PFSK-1 (cell line): ENCODE data around the gene DCAF8L2.

Experiments
- FOXP2 ChIP-seq: optimal IDR thresholded peaks from 2 replicates; pipeline ENCODE3; 2011; ENCODE audit warnings: borderline replicate concordance, control low read depth, inconsistent platforms; ENCODE audit not compliant: insufficient read depth; ENCODE audit errors: extremely low read length, extremely low read depth
- POLR2AphosphoS5 ChIP-seq: IDR thresholded peaks from 2 replicates; pipeline ENCODE4 v1.6.1; 2012; ENCODE audit warnings: low read depth, mild to moderate bottlenecking, control low read depth, low read length, moderate library complexity
- SIN3A ChIP-seq: IDR thresholded peaks from 2 replicates; pipeline ENCODE4 v1.6.1; 2012; ENCODE audit warnings: mild to moderate bottlenecking, low read length, moderate library complexity, borderline replicate concordance; ENCODE audit not compliant: insufficient read depth
- TAF1 ChIP-seq: IDR thresholded peaks from 2 replicates; pipeline ENCODE4 v1.6.1; 2012; ENCODE audit warnings: low read length, control low read depth, borderline replicate concordance; ENCODE audit not compliant: insufficient read depth
- TF ChIP-seq, protein P1 (sequence below), 2 experiments: IDR thresholded peaks; 2 replicates each; pipeline versions ENCODE4 v1.6.1 to v1.8.0; 2011 to 2012; ENCODE audit warnings: low read depth in 2 of 2, low read length in 2 of 2, control low read depth in 1 of 2, inconsistent platforms in 1 of 2, mild to moderate bottlenecking in 1 of 2, moderate library complexity in 1 of 2; ENCODE audit not compliant: insufficient read depth in 1 of 2

The DCAF8L2 gene

DNA sequence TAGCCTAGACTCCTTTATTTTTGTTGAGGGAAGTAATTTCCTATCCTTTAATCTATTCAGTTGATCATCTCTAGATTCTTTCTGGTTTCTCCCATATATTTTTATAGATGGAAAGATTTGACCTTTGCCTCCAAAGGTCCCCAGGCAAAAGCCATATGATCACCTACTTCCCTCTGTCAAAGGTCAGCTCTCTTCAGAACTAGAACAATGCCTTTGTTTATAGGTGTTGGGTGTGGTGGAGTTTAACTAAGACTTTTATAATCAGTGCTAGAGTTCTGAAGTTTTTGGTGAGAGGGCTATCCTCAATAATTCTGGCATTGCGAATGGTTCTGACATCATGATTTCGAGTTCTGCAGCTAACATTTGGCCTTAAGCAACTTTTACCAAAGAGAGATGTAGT, 19.0 kb upstream of the DCAF8L2 start:
- TF ChIP-seq POLR2AphosphoS5 (no peak), SIN3A (no peak), TAF1 (no peak), FOXP2 (no peak)

DNA sequence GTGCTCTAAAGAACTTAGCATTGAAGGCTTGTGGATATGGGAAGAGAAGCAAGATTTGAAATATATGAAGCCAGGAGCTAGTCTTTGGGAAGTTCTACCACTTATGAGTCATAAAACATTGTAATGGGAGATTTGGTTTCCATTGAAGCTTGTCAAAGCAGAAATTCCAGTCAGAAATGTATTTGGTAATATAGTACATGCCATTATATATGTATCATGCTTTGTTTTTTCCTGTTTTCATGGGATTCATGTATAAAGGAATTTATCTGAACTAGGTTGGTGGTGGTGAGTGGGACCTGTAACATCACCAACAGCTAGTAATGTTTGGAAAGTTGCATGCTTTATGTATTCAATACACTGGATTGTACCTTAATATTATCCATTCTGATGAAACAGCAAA, 14.6 kb upstream of the DCAF8L2 start:
- TF ChIP-seq SIN3A (no peak), POLR2AphosphoS5 (no peak), TAF1 (no peak), FOXP2 (no peak)
- TF ChIP-seq, protein P1, sequence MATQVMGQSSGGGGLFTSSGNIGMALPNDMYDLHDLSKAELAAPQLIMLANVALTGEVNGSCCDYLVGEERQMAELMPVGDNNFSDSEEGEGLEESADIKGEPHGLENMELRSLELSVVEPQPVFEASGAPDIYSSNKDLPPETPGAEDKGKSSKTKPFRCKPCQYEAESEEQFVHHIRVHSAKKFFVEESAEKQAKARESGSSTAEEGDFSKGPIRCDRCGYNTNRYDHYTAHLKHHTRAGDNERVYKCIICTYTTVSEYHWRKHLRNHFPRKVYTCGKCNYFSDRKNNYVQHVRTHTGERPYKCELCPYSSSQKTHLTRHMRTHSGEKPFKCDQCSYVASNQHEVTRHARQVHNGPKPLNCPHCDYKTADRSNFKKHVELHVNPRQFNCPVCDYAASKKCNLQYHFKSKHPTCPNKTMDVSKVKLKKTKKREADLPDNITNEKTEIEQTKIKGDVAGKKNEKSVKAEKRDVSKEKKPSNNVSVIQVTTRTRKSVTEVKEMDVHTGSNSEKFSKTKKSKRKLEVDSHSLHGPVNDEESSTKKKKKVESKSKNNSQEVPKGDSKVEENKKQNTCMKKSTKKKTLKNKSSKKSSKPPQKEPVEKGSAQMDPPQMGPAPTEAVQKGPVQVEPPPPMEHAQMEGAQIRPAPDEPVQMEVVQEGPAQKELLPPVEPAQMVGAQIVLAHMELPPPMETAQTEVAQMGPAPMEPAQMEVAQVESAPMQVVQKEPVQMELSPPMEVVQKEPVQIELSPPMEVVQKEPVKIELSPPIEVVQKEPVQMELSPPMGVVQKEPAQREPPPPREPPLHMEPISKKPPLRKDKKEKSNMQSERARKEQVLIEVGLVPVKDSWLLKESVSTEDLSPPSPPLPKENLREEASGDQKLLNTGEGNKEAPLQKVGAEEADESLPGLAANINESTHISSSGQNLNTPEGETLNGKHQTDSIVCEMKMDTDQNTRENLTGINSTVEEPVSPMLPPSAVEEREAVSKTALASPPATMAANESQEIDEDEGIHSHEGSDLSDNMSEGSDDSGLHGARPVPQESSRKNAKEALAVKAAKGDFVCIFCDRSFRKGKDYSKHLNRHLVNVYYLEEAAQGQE (IDR thresholded peaks at IDR 0.05; ENCODE audit: insufficient read depth in 1 of 2, low read depth in 2 of 2, low read length in 2 of 2), result no peak

DNA sequence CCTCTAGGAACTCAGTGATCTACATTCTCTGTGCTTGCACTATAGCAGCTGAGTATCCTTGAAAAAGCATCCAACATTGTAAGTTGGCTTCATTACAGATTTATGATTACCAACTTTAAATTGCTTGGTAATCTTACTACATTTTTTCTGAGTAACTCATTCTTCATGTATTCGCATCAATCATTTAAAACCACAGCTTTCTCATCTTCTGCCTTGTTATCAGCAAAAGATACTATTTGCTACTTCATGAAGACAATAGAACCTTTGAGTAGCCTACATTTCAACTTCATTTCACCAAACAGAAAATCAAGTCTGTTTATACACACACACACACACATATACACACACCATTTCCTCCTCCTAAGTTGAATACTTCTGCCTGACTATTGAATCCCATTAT, 6.2 kb upstream of the DCAF8L2 start:
- no peak for TF ChIP-seq TAF1
- TF ChIP-seq FOXP2, result no peak
- no peak for TF ChIP-seq SIN3A
- TF ChIP-seq POLR2AphosphoS5, result no peak
- TF ChIP-seq, protein P1 (IDR thresholded peaks at IDR 0.05; ENCODE audit: insufficient read depth in 1 of 2, low read depth in 2 of 2, low read length in 2 of 2), result no peak

DNA sequence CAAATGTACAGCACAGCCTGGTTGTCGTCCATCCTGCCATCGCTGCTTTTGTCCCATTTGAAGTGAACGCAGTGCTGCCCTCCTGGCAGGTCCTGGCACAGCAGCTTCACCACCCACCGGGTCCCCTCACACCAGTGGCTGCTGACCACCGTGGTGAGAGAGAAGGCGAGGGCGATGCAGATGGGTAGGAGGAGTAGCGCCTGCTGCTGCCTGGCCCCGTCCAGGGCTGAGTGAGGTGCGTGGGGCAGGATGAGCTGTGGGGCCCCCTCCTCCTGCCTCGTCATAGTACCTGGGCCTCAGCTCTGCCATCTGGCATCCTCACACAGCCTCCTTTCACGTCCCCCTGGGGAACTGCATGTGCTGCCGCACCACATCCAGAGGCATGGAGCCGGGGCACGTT, 1.8 kb downstream of the DCAF8L2 start:
- TF ChIP-seq TAF1 (no peak), POLR2AphosphoS5 (no peak), SIN3A (no peak), FOXP2 (no peak)
- TF ChIP-seq, protein P1 (IDR thresholded peaks at IDR 0.05; ENCODE audit: insufficient read depth in 1 of 2, low read depth in 2 of 2, low read length in 2 of 2), result no peak

DNA sequence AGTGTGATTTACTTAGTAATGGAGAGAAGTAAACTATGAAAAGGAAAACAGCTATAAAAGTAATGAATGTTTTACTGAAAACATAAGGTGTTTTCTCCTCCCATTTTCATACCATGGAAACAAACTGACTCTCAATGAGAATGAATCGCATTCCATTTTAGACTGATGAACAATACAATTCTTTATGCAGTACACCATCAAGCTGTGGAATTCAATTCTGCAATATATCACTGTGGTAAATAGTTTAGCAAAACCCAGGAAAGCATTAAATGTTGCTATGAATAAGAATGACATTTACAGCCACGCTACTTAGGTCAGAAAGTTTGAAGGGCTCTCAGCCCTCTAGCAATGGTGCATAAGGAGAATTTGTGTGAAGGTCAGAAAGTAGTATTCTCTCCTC, 7.4 kb downstream of the DCAF8L2 start:
- no peak for TF ChIP-seq FOXP2
- TF ChIP-seq, protein P1 (IDR thresholded peaks at IDR 0.05; ENCODE audit: insufficient read depth in 1 of 2, low read depth in 2 of 2, low read length in 2 of 2), result no peak
- no peak for TF ChIP-seq TAF1
- no peak for TF ChIP-seq POLR2AphosphoS5
- TF ChIP-seq SIN3A, result no peak

DNA sequence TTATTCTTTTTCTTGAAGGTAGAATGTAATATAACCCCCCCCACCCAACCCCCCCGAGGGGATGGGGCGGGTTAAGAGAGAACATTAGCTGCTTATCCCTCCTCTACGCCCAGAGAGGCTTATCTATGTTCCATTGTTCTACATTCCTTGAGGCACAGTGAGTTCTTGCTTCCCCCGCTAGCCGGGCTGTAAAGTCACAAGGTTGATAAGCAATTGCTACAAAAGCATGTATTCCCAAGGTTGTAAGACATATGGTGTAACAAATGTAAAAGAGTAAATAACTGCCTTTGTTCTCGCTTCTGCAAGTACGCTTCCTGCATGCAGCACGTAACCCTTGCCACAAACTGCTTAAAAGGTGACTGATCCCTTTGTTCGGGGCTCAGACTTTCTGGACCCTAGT, 8.2 kb downstream of the DCAF8L2 start:
- TF ChIP-seq, protein P1 (IDR thresholded peaks at IDR 0.05; ENCODE audit: insufficient read depth in 1 of 2, low read depth in 2 of 2, low read length in 2 of 2), result no peak
- TF ChIP-seq TAF1 (no peak), POLR2AphosphoS5 (no peak), FOXP2 (no peak), SIN3A (no peak)
